Measurements from ENCODE around the gene SS18L1. TPM values are rescaled to one million over a fixed set of nuclear protein-coding genes. Genes with fewer than 3 reads are reported as not detected.

SS18L1 gene
- total RNA-seq, 4 donors from 2014 or later = 6.8 to 12.3 (median 11.1) TPM

GRCh38 chr20:62193079-62194025 lies 49.8 kb downstream of the SS18L1 start:
- no peak for ATAC-seq
- no peaks in the 10 kb centered on the region for H3K4me1 ChIP-seq
- TF ChIP-seq POLR2AphosphoS5 (IDR thresholded peaks at IDR 0.05) (no peak), CTCF (IDR thresholded peaks at IDR 0.05) (no peak), EP300 (IDR thresholded peaks at IDR 0.05) (no peak), POLR2A (IDR thresholded peaks at IDR 0.05) (no peak)
- no peaks in the 10 kb centered on the region for H3K27me3 ChIP-seq
- no peaks in the 10 kb centered on the region for H3K9me3 ChIP-seq
- no peak overlapping the region for H3K27ac ChIP-seq
- H3K4me3 ChIP-seq = no peak overlapping the region
- WGBS, 2 donors (ENCODE audit: low coverage in 1 of 2) = 83 to 88% methylated on average over 13 to 18 of the region's 29 CpGs
- H3K36me3 ChIP-seq = peaks cover 0 to 91% of the 10 kb centered on the region in 2 donors

- Histone ChIP-seq H3K27ac (no peak overlapping the region), H3K4me1 (no peaks in the 10 kb centered on the region), H3K4me3 (no peak overlapping the region), H3K27me3 (no peaks in the 10 kb centered on the region), H3K36me3 (peaks cover 0 to 93% of the 10 kb centered on the region in 2 donors), H3K9me3 (no peaks in the 10 kb centered on the region)
- 79 to 96% methylated on average over 6 of the region's 8 CpGs for WGBS, 2 donors (ENCODE audit: low coverage in 1 of 2)
- ATAC-seq = no peak
- TF ChIP-seq EP300 (IDR thresholded peaks at IDR 0.05) (no peak), POLR2AphosphoS5 (IDR thresholded peaks at IDR 0.05) (no peak), CTCF (IDR thresholded peaks at IDR 0.05) (no peak), POLR2A (IDR thresholded peaks at IDR 0.05) (no peak)
Observed at GRCh38 chr20:62195075-62195405, 51.5 kb downstream of the SS18L1 start.

- WGBS, 2 donors (ENCODE audit: low coverage in 1 of 2) = 86 to 88% methylated on average over 2 to 8 of the region's 10 CpGs
Observed at GRCh38 chr20:62195736-62196135, 52.2 kb downstream of the SS18L1 start.

GRCh38 chr20:62196286-62196685 lies 52.7 kb downstream of the SS18L1 start:
- Histone ChIP-seq H3K27me3 (no peaks in the 10 kb centered on the region), H3K9me3 (no peaks in the 10 kb centered on the region), H3K4me3 (no peak overlapping the region), H3K4me1 (no peaks in the 10 kb centered on the region), H3K27ac (no peak overlapping the region), H3K36me3 (peaks cover 0 to 93% of the 10 kb centered on the region in 2 donors)
- ATAC-seq = no peak
- TF ChIP-seq CTCF (IDR thresholded peaks at IDR 0.05) = no peak
- TF ChIP-seq EP300 (IDR thresholded peaks at IDR 0.05) = no peak
- TF ChIP-seq POLR2A (IDR thresholded peaks at IDR 0.05) = no peak
- WGBS, 2 donors (ENCODE audit: low coverage in 1 of 2) = 85 to 92% methylated on average over 7 of the region's 10 CpGs

More at GRCh38 chr20:62195736-62196135, 52.2 kb downstream of the SS18L1 start:
- Histone ChIP-seq H3K27ac (no peak overlapping the region), H3K4me1 (no peaks in the 10 kb centered on the region), H3K4me3 (no peak overlapping the region), H3K9me3 (no peaks in the 10 kb centered on the region), H3K27me3 (no peaks in the 10 kb centered on the region), H3K36me3 (peaks cover 0 to 93% of the 10 kb centered on the region in 2 donors)
- ATAC-seq = no peak
- TF ChIP-seq POLR2AphosphoS5 (IDR thresholded peaks at IDR 0.05) = no peak
- TF ChIP-seq EP300 (IDR thresholded peaks at IDR 0.05) = no peak
- TF ChIP-seq CTCF (IDR thresholded peaks at IDR 0.05) = no peak
- TF ChIP-seq POLR2A (IDR thresholded peaks at IDR 0.05) = no peak

GRCh38 chr20:62197311-62197710 lies 53.7 kb downstream of the SS18L1 start:
- TF ChIP-seq CTCF (IDR thresholded peaks at IDR 0.05) (no peak), EP300 (IDR thresholded peaks at IDR 0.05) (no peak), POLR2AphosphoS5 (IDR thresholded peaks at IDR 0.05) (no peak), POLR2A (IDR thresholded peaks at IDR 0.05) (no peak)
- ATAC-seq = no peak
- H3K36me3 ChIP-seq = peaks cover 0 to 93% of the 10 kb centered on the region in 2 donors

More at GRCh38 chr20:62197311-62197710, 53.7 kb downstream of the SS18L1 start:
- no peaks in the 10 kb centered on the region for H3K4me1 ChIP-seq
- H3K27ac ChIP-seq = no peak overlapping the region
- H3K27me3 ChIP-seq = no peaks in the 10 kb centered on the region
- 77 to 97% methylated on average over 9 of the region's 9 CpGs for WGBS, 2 donors (ENCODE audit: low coverage in 1 of 2)
- H3K4me3 ChIP-seq = no peak overlapping the region
- H3K9me3 ChIP-seq = no peaks in the 10 kb centered on the region
